ENCODE measurements around the gene RPLP1.

RPLP1 gene

DNA sequence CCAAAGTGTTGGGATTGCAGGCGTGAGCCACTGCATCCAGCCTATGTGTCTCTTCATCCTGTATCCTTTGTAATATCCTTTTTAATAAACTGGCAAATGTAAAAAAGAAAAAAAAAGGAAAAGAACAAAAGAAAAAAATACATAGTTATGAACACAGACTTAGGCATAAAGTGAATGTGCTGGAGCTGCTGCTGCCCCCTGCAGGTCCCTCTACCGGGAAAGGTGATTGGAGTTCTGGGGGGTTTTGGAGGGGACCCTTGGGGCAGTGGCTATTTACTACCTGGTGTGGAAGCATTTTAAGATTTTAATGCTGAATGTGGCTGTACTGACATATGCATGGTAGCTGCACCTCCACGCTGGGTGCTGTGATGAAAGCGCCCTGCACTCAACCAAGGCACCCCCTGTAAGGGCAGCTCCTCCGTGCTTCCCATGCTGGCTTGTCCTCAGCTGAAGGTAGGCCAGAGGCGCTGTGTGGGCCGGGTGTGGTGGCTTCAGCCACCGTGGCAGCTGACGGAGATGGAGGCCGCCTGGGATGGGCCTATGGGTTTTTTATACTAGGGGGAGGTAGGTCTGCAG lies 49.9 kb downstream of the RPLP1 start:
- Histone ChIP-seq H3K36me3 (ENCODE audit: insufficient read depth, low read length) (no peaks in the 10 kb centered on the region), H3K9me3 (ENCODE audit: control insufficient read depth, insufficient read depth, low read length) (no peaks in the 10 kb centered on the region), H3K4me1 (ENCODE audit: insufficient read depth, low read length) (peaks cover 10% of the 10 kb centered on the region), H3K9ac (ENCODE audit: low read depth, low read length) (no peak overlapping the region)

DNA sequence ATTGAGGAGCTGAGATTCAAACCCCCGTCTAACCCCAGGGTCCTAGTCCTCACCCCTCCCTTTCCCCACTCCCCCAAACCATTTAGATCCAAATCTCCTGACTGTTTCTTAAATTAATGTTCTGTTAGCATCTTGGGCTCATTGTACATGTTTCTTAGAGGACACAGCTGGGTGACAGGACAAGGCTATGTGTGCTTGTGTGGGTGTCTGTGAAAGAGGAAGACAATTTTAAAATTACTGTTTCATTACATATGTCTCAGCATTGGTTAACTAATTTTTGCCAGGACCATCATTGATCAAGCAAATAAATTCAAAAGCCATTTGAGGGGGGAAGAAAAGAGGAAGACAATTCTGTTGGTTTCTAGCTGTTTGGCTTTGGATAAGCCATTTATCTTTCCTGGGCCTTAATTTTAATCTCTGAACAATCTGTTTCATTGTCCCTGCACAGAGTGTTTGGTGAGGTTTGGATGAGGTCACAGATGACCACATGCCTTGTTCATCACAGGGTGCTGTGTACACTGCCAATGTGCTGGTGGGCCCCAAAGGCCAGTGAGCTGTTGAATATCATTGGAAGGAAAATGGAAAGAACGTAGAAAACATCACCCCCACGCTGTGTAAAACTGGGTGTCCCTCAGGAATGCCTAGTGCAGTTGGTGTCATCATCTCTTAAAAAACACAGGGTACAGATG lies 51.9 kb downstream of the RPLP1 start:
- H3K36me3 ChIP-seq (ENCODE audit: insufficient read depth, low read length), result no peaks in the 10 kb centered on the region
- no peaks in the 10 kb centered on the region; the same call in 1 of the 2 replicates for H3K9me3 ChIP-seq (ENCODE audit: control insufficient read depth, insufficient read depth, low read length)
- no peak overlapping the region for H3K9ac ChIP-seq (ENCODE audit: low read depth, low read length)
- peaks cover 8% of the 10 kb centered on the region for H3K4me1 ChIP-seq (ENCODE audit: insufficient read depth, low read length)
